ENCODE results near the gene GALNT3.

The GALNT3 gene

DNA sequence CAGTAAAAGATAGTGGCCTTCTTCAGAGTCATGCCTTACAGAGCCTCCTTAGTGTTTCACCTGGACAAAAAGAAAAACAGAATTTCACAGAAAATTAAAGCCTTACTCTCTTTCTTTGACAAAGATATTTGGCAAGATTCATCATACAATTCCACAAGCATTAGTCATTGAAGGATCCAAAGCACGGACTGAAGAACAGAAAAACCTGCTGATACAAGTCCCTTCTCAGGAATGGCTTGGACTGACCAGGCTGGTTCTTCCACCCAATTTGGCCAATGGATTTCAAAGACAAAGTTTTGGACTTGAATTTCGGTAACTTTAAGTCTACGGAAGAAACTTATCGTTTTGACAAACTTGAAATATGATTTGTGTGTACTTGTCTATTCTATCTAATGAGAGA, 39.1 kb upstream of the GALNT3 start:
- TF ChIP-seq, protein P1, sequence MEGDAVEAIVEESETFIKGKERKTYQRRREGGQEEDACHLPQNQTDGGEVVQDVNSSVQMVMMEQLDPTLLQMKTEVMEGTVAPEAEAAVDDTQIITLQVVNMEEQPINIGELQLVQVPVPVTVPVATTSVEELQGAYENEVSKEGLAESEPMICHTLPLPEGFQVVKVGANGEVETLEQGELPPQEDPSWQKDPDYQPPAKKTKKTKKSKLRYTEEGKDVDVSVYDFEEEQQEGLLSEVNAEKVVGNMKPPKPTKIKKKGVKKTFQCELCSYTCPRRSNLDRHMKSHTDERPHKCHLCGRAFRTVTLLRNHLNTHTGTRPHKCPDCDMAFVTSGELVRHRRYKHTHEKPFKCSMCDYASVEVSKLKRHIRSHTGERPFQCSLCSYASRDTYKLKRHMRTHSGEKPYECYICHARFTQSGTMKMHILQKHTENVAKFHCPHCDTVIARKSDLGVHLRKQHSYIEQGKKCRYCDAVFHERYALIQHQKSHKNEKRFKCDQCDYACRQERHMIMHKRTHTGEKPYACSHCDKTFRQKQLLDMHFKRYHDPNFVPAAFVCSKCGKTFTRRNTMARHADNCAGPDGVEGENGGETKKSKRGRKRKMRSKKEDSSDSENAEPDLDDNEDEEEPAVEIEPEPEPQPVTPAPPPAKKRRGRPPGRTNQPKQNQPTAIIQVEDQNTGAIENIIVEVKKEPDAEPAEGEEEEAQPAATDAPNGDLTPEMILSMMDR (IDR thresholded peaks at IDR 0.05; ENCODE audit: low read depth, low read length), result no peak
- no peak overlapping the region for H3K4me3 ChIP-seq (ENCODE audit: low read depth, low read length)
- in situ Hi-C loops (cut with HindIII; ENCODE audit: low sequenced_read_pairs), result no loop called here
- DNase-seq (ENCODE audit: low read depth, low spot score), result peak; percentile 75

DNA sequence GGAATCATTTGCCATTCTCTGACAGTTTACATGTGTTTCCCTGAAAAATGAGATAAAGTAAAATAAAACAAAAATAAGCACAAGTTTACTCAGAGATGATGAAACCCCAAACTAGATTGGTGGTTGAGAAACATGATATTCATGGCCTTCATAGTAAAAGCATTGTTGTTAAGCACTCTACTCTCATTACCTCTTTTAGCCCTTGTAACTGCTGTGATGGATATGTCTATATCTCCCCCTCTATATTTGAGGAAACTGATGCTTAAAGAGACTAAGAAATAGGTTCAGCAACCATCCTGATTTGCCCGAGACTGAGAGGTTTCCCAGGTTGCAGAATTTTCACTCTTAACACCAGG, 33.9 kb upstream of the GALNT3 start:
- TF ChIP-seq, protein P1 (IDR thresholded peaks at IDR 0.05; ENCODE audit: low read depth, low read length), result no peak
- in situ Hi-C loops (cut with HindIII; ENCODE audit: low sequenced_read_pairs), result no loop called here
- no peak for DNase-seq (ENCODE audit: low read depth, low spot score)
- no peak overlapping the region for H3K4me3 ChIP-seq (ENCODE audit: low read depth, low read length)

DNA sequence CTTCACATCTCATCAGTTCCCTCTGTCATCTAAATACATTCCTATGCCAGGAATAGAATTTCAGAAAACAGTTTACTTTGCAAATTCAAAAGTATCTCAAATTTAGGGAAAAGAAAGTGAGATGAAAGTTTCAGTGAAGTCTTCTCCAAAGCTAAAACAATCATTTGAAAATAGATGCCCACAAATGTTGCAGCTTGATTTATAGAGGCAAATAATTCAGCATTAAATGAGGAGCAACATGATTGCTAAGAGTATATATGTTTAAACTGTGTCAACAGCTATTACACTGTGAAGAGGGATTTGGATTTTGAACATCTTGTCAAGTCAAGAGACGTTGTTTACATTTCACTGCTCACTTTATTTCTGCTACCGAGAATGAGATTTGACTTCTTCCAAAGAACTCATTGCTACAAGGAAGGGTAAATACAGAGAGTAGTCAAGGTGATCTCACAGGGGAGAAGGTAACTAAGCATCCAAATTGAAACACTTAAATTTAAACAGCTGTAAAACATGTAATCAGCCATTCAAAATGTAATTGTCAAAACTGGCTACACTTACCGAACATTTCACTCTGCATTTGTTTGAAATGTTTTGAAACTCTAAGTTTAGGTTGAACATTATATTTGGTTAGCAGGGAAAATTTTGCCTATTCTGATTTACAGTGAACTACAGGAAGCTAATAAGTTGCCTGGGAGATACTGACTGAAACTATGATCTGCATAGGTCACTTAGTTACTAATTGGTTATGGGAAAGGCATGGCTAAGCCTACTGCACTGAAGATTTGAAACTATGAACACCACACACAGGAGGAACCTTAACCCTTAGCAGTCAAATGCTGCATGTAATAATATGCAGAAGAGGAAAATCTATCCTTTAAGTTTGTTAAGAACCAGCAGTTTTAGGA, 33.2 kb upstream of the GALNT3 start:
- no peak for DNase-seq (ENCODE audit: low read depth, low spot score)
- in situ Hi-C loops (cut with HindIII; ENCODE audit: low sequenced_read_pairs), result no loop called here

DNA sequence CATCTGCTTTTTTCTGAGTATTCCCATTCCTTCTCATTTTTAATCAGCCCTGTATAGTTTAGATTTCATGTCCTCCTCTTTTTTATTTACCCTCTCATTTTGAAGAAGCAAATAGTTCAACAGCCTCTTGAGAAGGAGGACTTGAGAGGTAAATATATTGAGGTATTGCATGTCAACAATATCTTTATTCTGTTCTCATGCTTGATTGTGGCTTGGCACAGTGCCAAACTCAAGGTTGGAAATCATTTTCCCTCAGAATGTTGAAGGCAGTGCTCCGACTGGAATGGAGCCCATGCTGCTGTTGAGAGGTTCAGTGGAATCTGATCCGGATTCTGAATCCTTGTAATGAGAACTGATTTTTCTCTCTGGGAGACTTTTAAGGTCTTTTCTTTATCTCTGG, 31.0 kb upstream of the GALNT3 start:
- no peak overlapping the region for H3K4me3 ChIP-seq (ENCODE audit: low read depth, low read length)
- in situ Hi-C loops (cut with HindIII; ENCODE audit: low sequenced_read_pairs), result no loop called here
- TF ChIP-seq, protein P1 (IDR thresholded peaks at IDR 0.05; ENCODE audit: low read depth, low read length), result no peak
- DNase-seq (ENCODE audit: low read depth, low spot score), result peak; percentile 69

More for the DNA sequence above, 33.2 kb upstream of the GALNT3 start:
- H3K4me3 ChIP-seq (ENCODE audit: low read depth, low read length), result no peak overlapping the region
- TF ChIP-seq, protein P1 (IDR thresholded peaks at IDR 0.05; ENCODE audit: low read depth, low read length), result no peak

- TF ChIP-seq, protein P1 (IDR thresholded peaks at IDR 0.05; ENCODE audit: low read depth, low read length), result no peak
- no peak overlapping the region for H3K4me3 ChIP-seq (ENCODE audit: low read depth, low read length)
- DNase-seq (ENCODE audit: low read depth, low spot score), result no peak
- in situ Hi-C loops (cut with HindIII; ENCODE audit: low sequenced_read_pairs), result no loop called here
Measured at GRCh38 chr2:165820296-165820695, 26.2 kb upstream of the GALNT3 start.

DNA sequence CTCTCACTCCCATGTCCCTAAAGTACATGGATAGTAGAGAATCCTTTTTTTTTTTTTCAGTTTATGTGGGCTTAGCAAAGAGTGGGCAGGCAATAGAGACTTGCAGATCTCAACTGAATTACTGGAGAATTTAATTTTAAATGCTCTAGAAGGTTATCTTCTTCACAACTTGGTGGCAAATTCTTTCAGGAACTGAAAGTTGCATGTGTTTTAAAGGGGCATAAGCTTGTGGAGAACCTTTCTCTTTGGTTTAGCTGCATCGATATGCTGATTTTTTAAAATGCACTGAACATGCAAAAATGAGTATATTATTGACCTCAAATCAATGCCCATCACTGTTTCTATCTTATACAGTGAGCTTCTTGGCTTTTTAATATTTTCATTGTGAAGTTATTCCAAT, 24.9 kb upstream of the GALNT3 start:
- DNase-seq (ENCODE audit: low read depth, low spot score), result no peak
- no peak overlapping the region for H3K4me3 ChIP-seq (ENCODE audit: low read depth, low read length)
- in situ Hi-C loops (cut with HindIII; ENCODE audit: low sequenced_read_pairs), result no loop called here
- TF ChIP-seq, protein P1 (IDR thresholded peaks at IDR 0.05; ENCODE audit: low read depth, low read length), result no peak
